VCaP (cell line): Measurements from ENCODE around the gene CDH12.

Experiments
- H3K27ac ChIP-seq: fragments of 450-650 bp; 2 replicates; pipeline ENCODE4 v1.5.1; 2017
- CTCF ChIP-seq: fragments of 450-650 bp; conservative IDR thresholded peaks from 2 replicates; pipeline ENCODE4 v1.5.1; 2017; ENCODE audit warnings: mild to moderate bottlenecking, moderate library complexity

The CDH12 gene

GRCh38 chr5:21723500-21723899, 1129.6 kb downstream of the CDH12 start:
- TF ChIP-seq CTCF = no peak
- H3K27ac ChIP-seq = no peak overlapping the region

GRCh38 chr5:21711866-21712758, 1141.0 kb downstream of the CDH12 start:
- no peak for TF ChIP-seq CTCF
- H3K27ac ChIP-seq = no peak overlapping the region

- no peak overlapping the region for H3K27ac ChIP-seq
- TF ChIP-seq CTCF = no peak
Observed at GRCh38 chr5:21709770-21710169, 1143.4 kb downstream of the CDH12 start.

- no peak overlapping the region for H3K27ac ChIP-seq
- no peak for TF ChIP-seq CTCF
Observed at GRCh38 chr5:21704974-21705668, 1148.0 kb downstream of the CDH12 start.

- no peak overlapping the region for H3K27ac ChIP-seq
- TF ChIP-seq CTCF = no peak
Observed at GRCh38 chr5:21701317-21701716, 1151.8 kb downstream of the CDH12 start.
